MM.1S (cell line): Measurements from ENCODE around the gene TCOF1.

ENCODE experiments used
- DNase-seq: peaks from one replicate; pipeline ENCODE4 v3.0.0-alpha.2; 2015
- H2AFZ ChIP-seq: fragments of 300-600 bp; sonication (generic); 2 replicates; pipeline ENCODE4 v1.6.0; 2016; ENCODE audit warnings: antibody characterized with exemption, low read length
- H3F3A ChIP-seq: fragments of 300-600 bp; sonication (generic); 2 replicates; pipeline ENCODE4 v1.6.1; 2016; ENCODE audit warnings: mild to moderate bottlenecking, antibody characterized with exemption, low read length, moderate library complexity, mixed read lengths; ENCODE audit not compliant: insufficient read depth
- H3K27ac ChIP-seq: fragments of 300-600 bp; sonication (generic); 2 replicates; pipeline ENCODE4 v1.5.1; 2016; ENCODE audit warnings: mild to moderate bottlenecking, low read length
- H3K27me3 ChIP-seq: fragments of 300-600 bp; sonication (generic); replicated peaks from 2 replicates; pipeline ENCODE4 v1.6.0; 2016; ENCODE audit warnings: low read length; ENCODE audit not compliant: insufficient read depth
- H3K36me3 ChIP-seq: fragments of 300-600 bp; sonication (generic); replicated peaks from 2 replicates; pipeline ENCODE4 v1.6.1; 2016; ENCODE audit warnings: mild to moderate bottlenecking, low read length, mixed read lengths; ENCODE audit not compliant: insufficient read depth
- H3K4me1 ChIP-seq: fragments of 300-600 bp; sonication (generic); 2 replicates; pipeline ENCODE4 v1.6.1; 2016; ENCODE audit warnings: low read length, mixed read lengths
- H3K4me2 ChIP-seq: fragments of 300-600 bp; sonication (generic); 2 replicates; pipeline ENCODE4 v1.6.0; 2016; ENCODE audit warnings: low read depth, low read length
- H3K4me3 ChIP-seq: fragments of 300-600 bp; sonication (generic); 2 replicates; pipeline ENCODE4 v1.5.1; 2016; ENCODE audit warnings: low read length, mixed read lengths
- H3K79me2 ChIP-seq: fragments of 300-600 bp; sonication (generic); 2 replicates; pipeline ENCODE4 v1.6.1; 2016; ENCODE audit warnings: mixed run types, low read length, mixed read lengths
- H3K9ac ChIP-seq: fragments of 300-600 bp; sonication (generic); 2 replicates; pipeline ENCODE4 v1.6.1; 2016; ENCODE audit warnings: low read length, mixed read lengths
- H3K9me2 ChIP-seq: fragments of 300-600 bp; sonication (generic); replicated peaks from 2 replicates; pipeline ENCODE4 v1.6.1; 2016; ENCODE audit warnings: mild to moderate bottlenecking, low read length, mixed read lengths; ENCODE audit not compliant: insufficient read depth
- H3K9me3 ChIP-seq: fragments of 300-600 bp; sonication (generic); replicated peaks from 2 replicates; pipeline ENCODE4 v1.6.1; 2016; ENCODE audit warnings: mild to moderate bottlenecking, low read length, mixed read lengths; ENCODE audit not compliant: insufficient read depth
- H4K20me1 ChIP-seq: fragments of 300-600 bp; sonication (generic); 2 replicates; pipeline ENCODE4 v1.6.1; 2016; ENCODE audit warnings: mild to moderate bottlenecking, low read length, moderate library complexity, mixed read lengths; ENCODE audit not compliant: insufficient read depth
- CTCF ChIP-seq: fragments of 300-600 bp; sonication (generic); IDR thresholded peaks from 2 replicates; pipeline ENCODE4 v1.5.1; 2016; ENCODE audit warnings: antibody characterized with exemption, low read length, mixed read lengths
- EZH2 ChIP-seq: fragments of 300-600 bp; sonication (generic); optimal IDR thresholded peaks from 2 replicates; pipeline ENCODE3; 2017; ENCODE audit warnings: low read depth, mild to moderate bottlenecking, antibody characterized with exemption, low read length, mixed read lengths
- EZH2phosphoT487 ChIP-seq: fragments of 300-600 bp; sonication (generic); IDR thresholded peaks from 2 replicates; pipeline ENCODE4 v1.6.1; 2018; ENCODE audit warnings: antibody characterized with exemption, low read length

Gene TCOF1

DNA sequence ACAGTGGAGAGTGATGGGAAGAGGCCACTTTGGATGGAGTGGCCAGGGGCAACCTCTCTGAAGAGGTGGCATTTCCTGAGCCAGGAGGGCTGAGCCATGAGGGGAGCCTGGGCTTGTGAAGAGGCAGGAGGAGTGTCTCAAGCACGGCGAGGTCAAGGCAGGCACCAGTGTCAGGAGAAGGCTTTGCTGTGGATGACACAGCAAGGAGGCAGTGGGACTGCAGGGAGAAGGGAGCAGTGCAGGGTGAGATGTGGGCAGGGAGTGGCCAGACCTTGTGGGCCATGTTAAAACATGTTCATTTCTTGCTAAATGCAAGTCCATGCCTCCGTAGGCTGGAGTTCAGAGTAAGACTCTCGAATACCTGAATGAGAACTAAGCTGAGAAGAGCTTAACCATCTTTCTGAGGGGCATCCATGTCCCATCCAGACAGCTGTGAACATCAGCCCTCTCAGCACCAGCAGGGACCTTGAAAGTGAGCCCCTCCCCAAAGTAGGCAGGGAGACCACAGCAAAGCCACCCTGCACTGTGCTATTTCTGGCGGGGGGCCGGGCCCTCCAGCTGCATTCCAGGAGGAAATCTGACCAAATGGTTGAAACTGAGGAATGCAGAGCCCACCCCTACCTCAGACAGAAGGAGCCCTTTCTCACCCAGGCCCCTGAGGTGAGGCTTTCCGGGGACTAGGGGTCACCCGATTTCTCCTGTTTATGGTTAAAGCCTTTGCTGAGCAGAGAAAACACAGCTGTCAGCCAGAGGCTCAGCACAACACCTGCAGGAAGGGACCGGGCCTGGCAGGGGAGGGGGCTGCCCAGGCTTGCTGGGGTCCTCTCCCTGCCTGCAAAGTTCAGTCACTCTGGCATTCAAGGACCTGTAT lies 38.6 kb upstream of the TCOF1 start:
- no peaks in the 10 kb centered on the region for H4K20me1 ChIP-seq
- H3K9ac ChIP-seq = no peak overlapping the region
- H3K9me2 ChIP-seq = no peaks in the 10 kb centered on the region
- H3F3A ChIP-seq = no peaks in the 10 kb centered on the region
- no peak overlapping the region for H2AFZ ChIP-seq
- no peak overlapping the region for H3K27ac ChIP-seq
- H3K4me1 ChIP-seq = peaks cover 15% of the 10 kb centered on the region
- H3K79me2 ChIP-seq = no peaks in the 10 kb centered on the region
- TF ChIP-seq CTCF (no peak), EZH2 (no peak), EZH2phosphoT487 (no peak)
- no peak overlapping the region for H3K4me3 ChIP-seq
- no peaks in the 10 kb centered on the region for H3K36me3 ChIP-seq
- no peaks in the 10 kb centered on the region for H3K27me3 ChIP-seq
- H3K4me2 ChIP-seq = no peak overlapping the region
- H3K9me3 ChIP-seq = no peaks in the 10 kb centered on the region
- no peak for DNase-seq

GRCh38 chr5:150319484-150319790 lies 38.1 kb upstream of the TCOF1 start:
- DNase-seq = no peak
- H3K27ac ChIP-seq = no peak overlapping the region
- H3K27me3 ChIP-seq = no peaks in the 10 kb centered on the region
- H2AFZ ChIP-seq = no peak overlapping the region
- H3K4me1 ChIP-seq = peaks cover 10% of the 10 kb centered on the region
- no peak overlapping the region for H3K4me2 ChIP-seq
- H3K9ac ChIP-seq = no peak overlapping the region
- no peaks in the 10 kb centered on the region for H3K9me3 ChIP-seq
- no peaks in the 10 kb centered on the region for H3K9me2 ChIP-seq
- no peaks in the 10 kb centered on the region for H4K20me1 ChIP-seq
- no peaks in the 10 kb centered on the region for H3F3A ChIP-seq
- no peaks in the 10 kb centered on the region for H3K79me2 ChIP-seq
- TF ChIP-seq EZH2phosphoT487 (no peak), EZH2 (no peak), CTCF (no peak)
- no peaks in the 10 kb centered on the region for H3K36me3 ChIP-seq
- no peak overlapping the region for H3K4me3 ChIP-seq

- H3K79me2 ChIP-seq = no peaks in the 10 kb centered on the region
- H3K4me3 ChIP-seq = no peak overlapping the region
- H2AFZ ChIP-seq = no peak overlapping the region
- H3K9me2 ChIP-seq = no peaks in the 10 kb centered on the region
- no peak overlapping the region for H3K27ac ChIP-seq
- no peaks in the 10 kb centered on the region for H3K27me3 ChIP-seq
- H3K9ac ChIP-seq = no peak overlapping the region
- no peaks in the 10 kb centered on the region for H3F3A ChIP-seq
- TF ChIP-seq EZH2phosphoT487 = no peak
- no peak for TF ChIP-seq EZH2
- no peaks in the 10 kb centered on the region for H3K36me3 ChIP-seq
- 0 out of 2 replicates have a peak, but pooled peaks cover 4% of the 10 kb centered on the region for H3K4me1 ChIP-seq
- H3K9me3 ChIP-seq = no peaks in the 10 kb centered on the region
- H4K20me1 ChIP-seq = no peaks in the 10 kb centered on the region
- no peak overlapping the region for H3K4me2 ChIP-seq
- no peak for DNase-seq
Observed at GRCh38 chr5:150320044-150320613, 37.4 kb upstream of the TCOF1 start.

GRCh38 chr5:150321211-150321610 lies 36.3 kb upstream of the TCOF1 start:
- Histone ChIP-seq H3K9ac (no peak overlapping the region), H4K20me1 (no peaks in the 10 kb centered on the region), H3K27ac (no peak overlapping the region), H3K4me1 (0 out of 2 replicates have a peak, but pooled peaks cover 4% of the 10 kb centered on the region), H2AFZ (no peak overlapping the region), H3K4me2 (no peak overlapping the region), H3F3A (no peaks in the 10 kb centered on the region), H3K9me2 (no peaks in the 10 kb centered on the region), H3K4me3 (no peak overlapping the region), H3K27me3 (no peaks in the 10 kb centered on the region), H3K79me2 (no peaks in the 10 kb centered on the region), H3K9me3 (no peaks in the 10 kb centered on the region), H3K36me3 (no peaks in the 10 kb centered on the region)
- DNase-seq = no peak
- no peak for TF ChIP-seq EZH2phosphoT487
- TF ChIP-seq EZH2 = no peak
- no peak for TF ChIP-seq CTCF
